ENCODE results near the gene ERC2. TPM values are rescaled to one million over a fixed set of nuclear protein-coding genes. Genes with fewer than 3 reads are reported as not detected.

ERC2 gene
- total and polyA plus RNA-seq, 2 of the 13 experiments (the other 11 are each of a cell fraction or from before 2014, with no cell fraction given) = 0.16 to 0.22 TPM

DNA sequence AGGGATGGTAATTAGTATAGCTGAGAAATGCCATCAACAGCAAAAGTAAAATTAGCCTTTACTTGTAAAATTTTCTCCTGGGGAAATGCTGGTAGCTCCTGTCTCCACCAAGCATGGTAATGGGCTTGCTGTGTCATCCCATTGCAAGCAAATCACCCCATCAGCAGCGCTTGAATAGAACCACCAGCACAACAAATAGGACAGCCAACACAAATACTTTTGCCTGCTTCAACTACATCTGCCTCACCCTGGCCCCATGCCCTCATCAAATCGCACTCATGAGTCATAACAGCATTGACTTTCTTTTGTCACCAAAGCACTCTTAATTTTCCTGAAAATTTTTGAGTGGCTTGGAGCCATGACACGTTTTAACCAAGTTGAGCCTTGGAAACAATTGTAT, 52.6 kb downstream of the ERC2 start:
- H3K36me3 ChIP-seq (replicated peaks in 1 of 2; ENCODE audit: control insufficient read depth in 1 of 2, insufficient read depth in 2 of 2, low read length in 2 of 2) = no peaks in the 10 kb centered on the region
- intact Hi-C loops (cut with micrococcal nuclease; ENCODE audit: unreplicated experiment) = no loop called here
- ChIA-PET CTCF (ENCODE audit: low intra/inter-chr PET ratio, low total read pairs) (no interaction called here), POLR2A (no interaction called here)
- FAIRE-seq (no peak), ATAC-seq (no peak), DNase-seq (ENCODE audit: low spot score) (no peak)
- no peak overlapping the region for H3K4me2 ChIP-seq (ENCODE audit: low read depth, low read length)
- in situ Hi-C loops (cut with HindIII; ENCODE audit: extremely low pct_ligation_motif_present, low pct_unique_long_range_greater_than_20kb) = no loop called here
- no peak overlapping the region for H3K4me3 ChIP-seq (replicated peaks in 1 of 3; ENCODE audit: insufficient read depth in 1 of 3, low read depth in 2 of 3, low read length in 3 of 3)
- no peaks in the 10 kb centered on the region for H4K20me1 ChIP-seq (ENCODE audit: insufficient read depth, low read length)
- H3K27me3 ChIP-seq (ENCODE audit: control insufficient read depth in 1 of 2, insufficient read depth in 2 of 2, low read length in 2 of 2) = peaks cover 0 to 1% of the 10 kb centered on the region in 2 experiments; a peak in 2 of 5 replicates
- no peaks in the 10 kb centered on the region for H3K4me1 ChIP-seq (ENCODE audit: insufficient read depth, low read length)
- H3K9ac ChIP-seq (ENCODE audit: insufficient read depth, low read depth, low read length) = no peak overlapping the region
- no peak overlapping the region for H2AFZ ChIP-seq (ENCODE audit: low read length)
- TF ChIP-seq ELK4 (CRISPR knock-in tag; IDR thresholded peaks at IDR 0.05; ENCODE audit: borderline replicate concordance) (no peak), LBX2 (CRISPR knock-in tag; IDR thresholded peaks at IDR 0.05; ENCODE audit: borderline replicate concordance) (no peak), KDM5B (CRISPR knock-in tag; IDR thresholded peaks at IDR 0.05; ENCODE audit: borderline replicate concordance) (no peak), SIX4 (CRISPR knock-in tag; IDR thresholded peaks at IDR 0.05) (no peak), ZBTB42 (CRISPR knock-in tag; IDR thresholded peaks at IDR 0.05) (no peak), GTF2F1 (IDR thresholded peaks at IDR 0.05; ENCODE audit: low read length) (no peak), SRSF9 (IDR thresholded peaks at IDR 0.05; ENCODE audit: borderline replicate concordance, insufficient read depth, low read depth, low read length, poor library complexity, severe bottlenecking) (no peak), ZSCAN5A (CRISPR knock-in tag; IDR thresholded peaks at IDR 0.05; ENCODE audit: borderline replicate concordance) (no peak), KLF12 (CRISPR knock-in tag; IDR thresholded peaks at IDR 0.05; ENCODE audit: borderline replicate concordance) (no peak), HNF1A (IDR thresholded peaks at IDR 0.05; ENCODE audit: low read depth) (no peak), HNF1A (CRISPR knock-in tag; IDR thresholded peaks at IDR 0.05; ENCODE audit: borderline replicate concordance) (no peak), REL (CRISPR knock-in tag; conservative IDR thresholded peaks at IDR 0.05) (no peak)
- TF ChIP-seq, protein P1, sequence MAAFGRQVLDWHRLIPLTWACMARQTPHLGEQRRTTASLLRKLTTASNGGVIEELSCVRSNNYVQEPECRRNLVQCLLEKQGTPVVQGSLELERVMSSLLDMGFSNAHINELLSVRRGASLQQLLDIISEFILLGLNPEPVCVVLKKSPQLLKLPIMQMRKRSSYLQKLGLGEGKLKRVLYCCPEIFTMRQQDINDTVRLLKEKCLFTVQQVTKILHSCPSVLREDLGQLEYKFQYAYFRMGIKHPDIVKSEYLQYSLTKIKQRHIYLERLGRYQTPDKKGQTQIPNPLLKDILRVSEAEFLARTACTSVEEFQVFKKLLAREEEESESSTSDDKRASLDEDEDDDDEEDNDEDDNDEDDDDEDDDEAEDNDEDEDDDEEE (CRISPR knock-in tag; IDR thresholded peaks at IDR 0.05) = no peak
- TF ChIP-seq, protein P2, sequence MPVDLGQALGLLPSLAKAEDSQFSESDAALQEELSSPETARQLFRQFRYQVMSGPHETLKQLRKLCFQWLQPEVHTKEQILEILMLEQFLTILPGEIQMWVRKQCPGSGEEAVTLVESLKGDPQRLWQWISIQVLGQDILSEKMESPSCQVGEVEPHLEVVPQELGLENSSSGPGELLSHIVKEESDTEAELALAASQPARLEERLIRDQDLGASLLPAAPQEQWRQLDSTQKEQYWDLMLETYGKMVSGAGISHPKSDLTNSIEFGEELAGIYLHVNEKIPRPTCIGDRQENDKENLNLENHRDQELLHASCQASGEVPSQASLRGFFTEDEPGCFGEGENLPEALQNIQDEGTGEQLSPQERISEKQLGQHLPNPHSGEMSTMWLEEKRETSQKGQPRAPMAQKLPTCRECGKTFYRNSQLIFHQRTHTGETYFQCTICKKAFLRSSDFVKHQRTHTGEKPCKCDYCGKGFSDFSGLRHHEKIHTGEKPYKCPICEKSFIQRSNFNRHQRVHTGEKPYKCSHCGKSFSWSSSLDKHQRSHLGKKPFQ (CRISPR knock-in tag; IDR thresholded peaks at IDR 0.05; ENCODE audit: insufficient replicate concordance) = no peak
- no TSS peak for BruUV-seq (replicated peaks)
- H3K9me3 ChIP-seq (ENCODE audit: low read length) = no peaks in the 10 kb centered on the region
- no peak overlapping the region for H3K27ac ChIP-seq (ENCODE audit: extremely low read length, insufficient read depth, low read length)
- 0% methylated on average over 3 of the region's 3 CpGs for WGBS (ENCODE audit: low lambda C conversion rate)
- no peaks in the 10 kb centered on the region for H3K79me2 ChIP-seq (ENCODE audit: insufficient read depth, low read length)
